Gastrocnemius medialis (tissue), 4 donors: Measurements from ENCODE around the gene ELL2.

Experiments
- POLR2A ChIP-seq, 2 donors: fragments of 450-650 bp; IDR thresholded peaks; one replicate each; pipeline ENCODE4 v1.6.1; 2017; ENCODE audit warnings: antibody characterized with exemption in 2 of 2, mild to moderate bottlenecking in 2 of 2, moderate library complexity in 2 of 2
- TF ChIP-seq, protein P1 (sequence below), 5 experiments: fragments of 450-650 bp in 3 of 5; fragments of 200-600 bp in 2 of 5; sonication (generic) in 2 of 5; IDR thresholded peaks in 4 of 5; conservative IDR thresholded peaks in 1 of 5; 1 replicate in 4 of 5; 2 replicates in 1 of 5; pipeline ENCODE4 v1.5.1; 2016 to 2019; ENCODE audit warnings: antibody characterized with exemption in 5 of 5, mild to moderate bottlenecking in 3 of 5, moderate library complexity in 3 of 5

DNA sequence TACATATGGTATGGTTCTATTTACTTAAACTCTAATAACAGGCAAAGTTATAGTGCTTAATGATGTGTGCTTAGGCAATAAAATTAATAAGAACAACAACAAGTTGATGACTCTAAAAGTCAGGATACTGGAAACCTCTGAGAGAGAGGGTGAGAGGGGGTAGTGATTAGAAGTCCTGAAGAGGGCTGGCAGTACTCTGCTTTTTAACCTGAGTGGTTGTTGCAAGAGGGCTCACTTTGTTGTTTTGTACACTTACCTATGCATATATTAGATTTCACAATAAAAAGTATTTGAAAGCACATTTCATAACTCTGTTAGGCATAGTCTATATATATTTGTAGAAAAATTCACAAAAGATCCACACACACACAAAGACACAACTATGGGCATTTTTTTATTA lies 21.4 kb upstream of the ELL2 start:
- no peak for TF ChIP-seq POLR2A (IDR thresholded peaks at IDR 0.05)
- TF ChIP-seq, protein P1, sequence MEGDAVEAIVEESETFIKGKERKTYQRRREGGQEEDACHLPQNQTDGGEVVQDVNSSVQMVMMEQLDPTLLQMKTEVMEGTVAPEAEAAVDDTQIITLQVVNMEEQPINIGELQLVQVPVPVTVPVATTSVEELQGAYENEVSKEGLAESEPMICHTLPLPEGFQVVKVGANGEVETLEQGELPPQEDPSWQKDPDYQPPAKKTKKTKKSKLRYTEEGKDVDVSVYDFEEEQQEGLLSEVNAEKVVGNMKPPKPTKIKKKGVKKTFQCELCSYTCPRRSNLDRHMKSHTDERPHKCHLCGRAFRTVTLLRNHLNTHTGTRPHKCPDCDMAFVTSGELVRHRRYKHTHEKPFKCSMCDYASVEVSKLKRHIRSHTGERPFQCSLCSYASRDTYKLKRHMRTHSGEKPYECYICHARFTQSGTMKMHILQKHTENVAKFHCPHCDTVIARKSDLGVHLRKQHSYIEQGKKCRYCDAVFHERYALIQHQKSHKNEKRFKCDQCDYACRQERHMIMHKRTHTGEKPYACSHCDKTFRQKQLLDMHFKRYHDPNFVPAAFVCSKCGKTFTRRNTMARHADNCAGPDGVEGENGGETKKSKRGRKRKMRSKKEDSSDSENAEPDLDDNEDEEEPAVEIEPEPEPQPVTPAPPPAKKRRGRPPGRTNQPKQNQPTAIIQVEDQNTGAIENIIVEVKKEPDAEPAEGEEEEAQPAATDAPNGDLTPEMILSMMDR (IDR thresholded peaks at IDR 0.05 in 4 of 5, conservative IDR thresholded peaks at IDR 0.05 in 1 of 5): no peak
